ENCODE data around the gene B4GALT5. TPM values are rescaled to one million over a fixed set of nuclear protein-coding genes. Genes with fewer than 3 reads are reported as not detected.

B4GALT5 gene
- polyA plus RNA-seq, 1 experiment: 32.5 TPM

GRCh38 chr20:49641683-49642656, 71.7 kb downstream of the B4GALT5 start:
- H3K27me3 ChIP-seq (ENCODE audit: control insufficient read depth, insufficient read depth, low read length): no peaks in the 10 kb centered on the region
- H3K9me3 ChIP-seq (ENCODE audit: control insufficient read depth, insufficient read depth, low read length): no peaks in the 10 kb centered on the region
- no peak for TF ChIP-seq CTCF (IDR thresholded peaks at IDR 0.05; ENCODE audit: low read depth, low read length)
- ChIA-PET POLR2A (no interaction called here), CTCF (interaction anchor here (1.4 kb wide), 1 partner anchor 204 kb away, joined by 5 read pairs; no protein-coding TSS in a partner anchor)
- H3K4me3 ChIP-seq (ENCODE audit: low read depth, low read length): no peak overlapping the region
- DNase-seq (ENCODE audit: low read depth, low spot score): no peak
- no peak overlapping the region for H3K27ac ChIP-seq (ENCODE audit: low read depth, low read length)

- TF ChIP-seq CTCF (IDR thresholded peaks at IDR 0.05; ENCODE audit: low read depth, low read length): no peak
- DNase-seq (ENCODE audit: low read depth, low spot score): no peak
- POLR2A ChIA-PET: no interaction called here
- no peaks in the 10 kb centered on the region for H3K9me3 ChIP-seq (ENCODE audit: control insufficient read depth, insufficient read depth, low read length)
- no peak overlapping the region for H3K27ac ChIP-seq (ENCODE audit: low read depth, low read length)
- no peaks in the 10 kb centered on the region for H3K27me3 ChIP-seq (ENCODE audit: control insufficient read depth, insufficient read depth, low read length)
- CTCF ChIA-PET: no interaction called here
- no peak overlapping the region for H3K4me3 ChIP-seq (ENCODE audit: low read depth, low read length)
Measured at GRCh38 chr20:49637046-49637637, 76.5 kb downstream of the B4GALT5 start.

- Histone ChIP-seq H3K4me3 (ENCODE audit: low read depth, low read length) (no peak overlapping the region), H3K27ac (ENCODE audit: low read depth, low read length) (no peak overlapping the region), H3K27me3 (ENCODE audit: control insufficient read depth, insufficient read depth, low read length) (no peaks in the 10 kb centered on the region), H3K9me3 (ENCODE audit: control insufficient read depth, insufficient read depth, low read length) (no peaks in the 10 kb centered on the region)
- no peak for TF ChIP-seq CTCF (IDR thresholded peaks at IDR 0.05; ENCODE audit: low read depth, low read length)
- ChIA-PET POLR2A (no interaction called here), CTCF (no interaction called here)
- no peak for DNase-seq (ENCODE audit: low read depth, low spot score)
Measured at GRCh38 chr20:49636447-49636846, 77.2 kb downstream of the B4GALT5 start.

- no peaks in the 10 kb centered on the region for H3K27me3 ChIP-seq (ENCODE audit: control insufficient read depth, insufficient read depth, low read length)
- POLR2A ChIA-PET: no interaction called here
Measured at GRCh38 chr20:49635866-49636265, 77.8 kb downstream of the B4GALT5 start.

More at GRCh38 chr20:49635866-49636265, 77.8 kb downstream of the B4GALT5 start:
- no peak for TF ChIP-seq CTCF (IDR thresholded peaks at IDR 0.05; ENCODE audit: low read depth, low read length)
- no peak overlapping the region for H3K27ac ChIP-seq (ENCODE audit: low read depth, low read length)
- DNase-seq (ENCODE audit: low read depth, low spot score): no peak
- no peak overlapping the region for H3K4me3 ChIP-seq (ENCODE audit: low read depth, low read length)
- H3K9me3 ChIP-seq (ENCODE audit: control insufficient read depth, insufficient read depth, low read length): no peaks in the 10 kb centered on the region
- CTCF ChIA-PET: no interaction called here
